GM19395 (cell line): ENCODE results near the gene SAP25.
A peak's percentile ranks its signal among the peaks of the same experiment; 100 is the strongest.

Source experiments
- ATAC-seq: cut with Tn5 transposase; IDR thresholded peaks from one replicate; pipeline ENCODE4 v1.9.1; 2021; ENCODE audit warnings: mild to moderate bottlenecking, moderate library complexity; ENCODE audit not compliant: unreplicated experiment

Gene SAP25

GRCh38 chr7:100573691-100574361, at the start of gene SAP25:
TSS of gene SAP25 (minus strand) at chr7:100573900. CDS start at chr7:100573742, 158 bp downstream.
- ATAC-seq, result no peak

GRCh38 chr7:100621554-100621953, 47.9 kb upstream of the SAP25 start:
- no peak for ATAC-seq

GRCh38 chr7:100620804-100621203, 47.1 kb upstream of the SAP25 start:
- ATAC-seq, result no peak

- ATAC-seq, result no peak
These were observed 46.5 kb upstream of the SAP25 start for GRCh38 chr7:100620239-100620638.

- ATAC-seq, result no peak
These were observed 40.7 kb upstream of the SAP25 start for GRCh38 chr7:100614308-100614861.

GRCh38 chr7:100613412-100614175, 39.9 kb upstream of the SAP25 start:
- ATAC-seq, result no peak

GRCh38 chr7:100612730-100613390, 39.2 kb upstream of the SAP25 start:
- peak; percentile 7 for ATAC-seq

GRCh38 chr7:100611983-100612729, 38.5 kb upstream of the SAP25 start, which contains the start of gene MOSPD3:
TSS of gene MOSPD3 (plus strand) at chr7:100612540. CDS start at chr7:100612792, 252 bp downstream.
- ATAC-seq, result peak; percentile 95

DNA sequence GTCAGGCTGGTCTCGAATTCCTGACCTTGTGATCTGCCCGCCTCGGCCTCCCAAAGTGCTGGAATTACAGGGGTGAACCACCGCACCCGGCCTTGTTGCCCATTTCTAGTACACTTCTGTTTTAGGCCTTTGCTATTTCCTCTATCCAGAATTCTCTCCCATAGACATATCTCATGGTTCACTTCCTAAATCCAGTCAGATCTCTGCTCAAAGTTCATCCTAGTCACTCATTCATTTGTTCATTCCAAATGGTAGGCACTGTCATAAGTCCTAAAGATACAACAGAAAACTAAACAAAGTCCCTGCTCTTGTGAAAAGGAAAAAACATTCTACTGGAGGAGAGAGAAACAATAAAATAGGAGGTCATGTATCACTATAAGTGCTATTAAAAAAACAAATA, 36.3 kb upstream of the SAP25 start:
- ATAC-seq, result no peak

- ATAC-seq, result no peak
These were observed 33.4 kb upstream of the SAP25 start for GRCh38 chr7:100607111-100607510.

- ATAC-seq, result no peak
These were observed 32.6 kb upstream of the SAP25 start for GRCh38 chr7:100606313-100606712.

DNA sequence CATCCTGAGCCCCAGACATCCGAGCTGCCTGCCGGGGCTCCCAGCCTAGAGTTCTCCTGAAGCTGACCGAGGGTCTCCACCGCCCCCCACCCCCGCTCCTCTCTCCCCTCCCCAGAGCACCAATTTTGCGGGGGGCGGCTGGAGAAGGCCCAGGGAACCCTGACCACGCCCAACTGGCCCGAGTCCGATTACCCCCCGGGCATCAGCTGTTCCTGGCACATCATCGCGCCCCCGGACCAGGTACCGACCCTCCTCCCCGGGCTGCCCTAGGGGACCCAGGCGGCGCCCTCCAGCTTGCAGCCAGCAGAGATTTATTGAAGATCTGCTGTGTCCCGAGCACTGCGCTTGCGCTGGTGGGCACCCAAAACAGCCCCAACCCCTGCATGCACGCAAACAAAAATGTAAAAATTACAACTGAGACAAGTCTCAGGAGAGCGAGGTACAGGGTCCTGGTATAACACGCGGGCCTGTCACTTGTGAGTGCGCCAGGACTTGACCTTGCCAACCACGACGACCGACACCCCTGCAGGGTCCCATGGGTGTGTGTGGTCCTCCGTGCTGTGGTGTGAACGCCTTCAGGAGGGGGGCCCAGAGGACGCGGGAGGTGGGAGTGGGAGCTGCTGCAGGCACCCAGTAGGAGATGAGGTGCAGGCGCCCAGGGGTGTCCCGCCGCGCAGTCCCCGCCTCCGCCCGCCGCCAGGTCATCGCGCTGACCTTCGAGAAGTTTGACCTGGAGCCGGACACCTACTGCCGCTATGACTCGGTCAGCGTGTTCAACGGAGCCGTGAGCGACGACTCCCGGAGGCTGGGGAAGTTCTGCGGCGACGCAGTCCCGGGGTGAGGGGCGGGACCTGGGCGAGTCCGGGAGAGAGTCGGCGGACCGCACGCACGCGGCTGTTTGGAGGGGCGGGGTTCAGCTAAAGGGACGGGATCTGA, 31.5 kb upstream of the SAP25 start:
- ATAC-seq, result no peak

DNA sequence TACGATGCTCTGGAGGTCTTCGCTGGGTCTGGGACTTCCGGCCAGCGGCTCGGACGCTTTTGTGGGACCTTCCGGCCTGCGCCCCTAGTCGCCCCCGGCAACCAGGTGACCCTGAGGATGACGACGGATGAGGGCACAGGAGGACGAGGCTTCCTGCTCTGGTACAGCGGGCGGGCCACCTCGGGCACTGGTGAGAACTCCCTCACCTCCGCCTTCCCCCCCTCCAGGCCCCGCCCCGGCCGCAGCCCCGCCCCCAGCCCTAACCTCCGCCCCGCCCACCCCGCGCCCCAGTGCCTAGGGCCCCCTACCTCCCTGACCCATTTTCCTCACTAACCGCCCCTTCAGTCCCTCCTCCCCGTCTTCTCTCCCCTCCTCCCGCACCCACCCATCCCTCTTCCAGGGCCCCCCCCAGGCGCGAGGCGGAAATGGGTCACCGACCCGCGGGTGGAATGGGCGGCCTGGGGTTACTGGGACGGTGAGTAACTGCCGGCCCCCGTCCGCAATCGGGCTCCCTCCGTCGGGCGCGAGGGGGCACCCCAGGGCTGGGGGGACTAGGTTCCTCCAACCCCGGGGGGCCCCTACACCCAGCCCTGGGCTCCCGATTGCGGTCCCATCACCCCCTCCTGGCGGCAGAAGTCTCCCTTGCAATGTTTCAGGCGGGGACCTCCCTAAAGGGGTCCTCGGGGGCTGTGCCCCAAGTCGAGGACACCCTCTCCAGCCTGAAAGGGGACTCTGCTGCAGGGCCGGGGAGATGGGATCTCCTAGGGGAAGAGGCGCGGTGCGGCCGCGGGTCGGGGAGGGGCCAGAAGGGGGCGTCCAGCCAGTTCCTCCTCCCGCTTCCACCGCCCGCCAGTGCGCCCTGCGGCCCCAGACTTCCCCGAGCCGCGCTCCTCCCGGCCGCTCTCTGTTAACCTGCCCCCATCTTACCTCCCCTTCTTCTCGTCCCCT, 30.6 kb upstream of the SAP25 start:
- ATAC-seq, result no peak

DNA sequence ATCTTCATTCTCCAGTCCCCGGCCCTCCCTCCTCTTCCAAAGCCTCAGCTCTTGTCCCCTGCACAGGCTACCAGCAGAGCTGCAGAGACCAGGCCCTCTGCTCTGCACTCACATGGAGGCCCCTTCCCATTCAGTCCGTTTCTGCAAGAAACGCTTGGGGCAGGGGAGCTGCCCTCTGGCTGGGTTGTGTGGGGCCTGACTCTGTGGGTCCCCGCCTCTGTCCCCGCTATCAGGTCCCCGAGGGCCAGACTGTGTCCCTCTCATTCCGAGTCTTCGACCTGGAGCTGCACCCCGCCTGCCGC, 30.0 kb upstream of the SAP25 start:
- no peak for ATAC-seq

DNA sequence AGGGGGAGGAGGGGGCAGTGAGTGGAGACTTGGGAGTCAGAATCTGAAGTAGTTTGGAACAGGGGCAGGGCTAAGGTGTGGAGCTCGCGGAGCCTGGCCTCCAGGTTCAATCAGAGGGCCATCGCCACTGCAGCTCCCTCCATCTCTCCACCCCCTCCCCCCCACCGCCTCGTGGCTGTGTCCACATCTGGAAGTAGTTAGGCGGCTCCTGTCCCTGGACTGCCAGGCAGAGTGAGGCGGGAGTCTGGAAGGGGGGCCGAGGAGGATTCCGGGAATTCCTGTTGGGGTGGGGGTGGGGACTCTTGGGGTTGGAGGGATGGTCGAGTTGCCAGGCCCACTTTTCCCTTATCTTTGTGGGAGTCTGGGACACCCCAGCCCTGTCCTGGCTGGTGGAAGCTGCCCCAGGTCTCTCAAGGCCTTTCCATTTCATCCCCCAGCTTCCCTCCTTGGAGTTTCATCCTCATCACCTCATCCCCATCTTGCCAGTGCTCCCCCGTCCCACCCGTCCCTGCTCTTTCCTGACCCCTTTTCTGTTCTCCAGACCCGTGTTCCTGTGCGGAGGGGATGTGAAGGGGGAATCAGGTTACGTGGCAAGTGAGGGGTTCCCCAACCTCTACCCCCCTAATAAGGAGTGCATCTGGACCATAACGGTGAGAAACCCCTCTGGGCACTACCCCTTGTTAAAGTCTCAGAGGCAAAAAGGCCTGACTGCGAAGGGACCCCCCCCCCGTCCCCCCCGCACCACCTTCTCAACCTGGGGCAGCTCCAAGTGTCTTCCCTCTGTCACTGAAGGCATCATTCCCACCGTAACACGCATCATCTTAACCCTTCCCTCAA, 29.4 kb upstream of the SAP25 start:
- no peak for ATAC-seq

DNA sequence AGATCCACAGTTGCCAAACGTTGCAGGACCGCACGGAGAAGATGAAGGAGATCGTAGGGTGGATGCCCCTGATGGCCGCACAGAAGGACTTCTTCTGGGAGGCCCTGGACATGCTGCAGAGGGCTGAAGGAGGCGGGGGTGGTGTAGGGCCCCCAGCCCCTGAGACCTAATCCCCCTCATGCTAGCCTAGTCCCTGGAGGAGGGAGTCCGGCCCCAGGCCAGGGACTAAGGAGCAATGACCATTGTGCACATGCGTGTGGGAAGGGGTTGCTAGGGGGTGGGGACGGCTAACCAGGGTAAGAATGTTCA, 27.0 kb upstream of the SAP25 start:
- ATAC-seq, result no peak

- no peak for ATAC-seq
These were observed 26.4 kb upstream of the SAP25 start for GRCh38 chr7:100599911-100600729.
